K562 (cell line): ENCODE measurements around the gene PRKAG2. TPM values are rescaled to one million over a fixed set of nuclear protein-coding genes. Genes with fewer than 3 reads are reported as not detected.
A peak's percentile ranks its signal among the peaks of the same experiment; 100 is the strongest.

Experiments used
- BRCA1 ChIP-seq, 2 experiments: fragments of 450-650 bp in 1 of 2; sonication (generic) in 1 of 2; formaldehyde crosslinking in 1 of 2; IDR thresholded peaks; 2 replicates each; pipeline versions ENCODE4 v1.5.0 to v1.6.1; 2017 to 2020; ENCODE audit warnings: mild to moderate bottlenecking in 1 of 2, missing genetic modification reagents in 1 of 2
- CREB1 ChIP-seq, 2 experiments: sonication (generic) in 1 of 2; formaldehyde crosslinking in 1 of 2; IDR thresholded peaks; 2 replicates each; pipeline versions ENCODE4 v1.6.1 to v1.8.0; 2012 to 2022; ENCODE audit warnings: inconsistent platforms in 1 of 2, mild to moderate bottlenecking in 1 of 2, missing genetic modification reagents in 1 of 2, moderate library complexity in 1 of 2
- ELF1 ChIP-seq: fragments of 200-800 bp; sonication (Bioruptor generic); IDR thresholded peaks from 2 replicates; pipeline ENCODE4 v1.6.1; 2016; ENCODE audit warnings: missing genetic modification characterization, missing compliant biosample characterization
- ETV6 ChIP-seq, 3 experiments: fragments of 150-350 bp in 1 of 3; sonication (generic) in 1 of 3; formaldehyde crosslinking in 1 of 3; IDR thresholded peaks; 2 replicates each; pipeline versions ENCODE4 v1.6.1 to v1.8.0; 2014 to 2022; ENCODE audit warnings: borderline replicate concordance in 2 of 3, low read depth in 2 of 3, antibody characterized with exemption in 1 of 3, low read length in 1 of 3, mild to moderate bottlenecking in 1 of 3, missing genetic modification reagents in 1 of 3
- GABPA ChIP-seq: fragments of 200-800 bp; sonication (Bioruptor generic); conservative IDR thresholded peaks from 2 replicates; pipeline ENCODE4 v1.6.1; 2016; ENCODE audit warnings: low read depth, missing genetic modification characterization, missing compliant biosample characterization
- GTF2B ChIP-seq: IDR thresholded peaks from 2 replicates; pipeline ENCODE4 v1.6.1; 2011; ENCODE audit not compliant: insufficient read length; ENCODE audit errors: extremely low read depth
- MLLT1 ChIP-seq, 2 experiments: fragments of 450-650 bp; IDR thresholded peaks; 2 replicates each; pipeline ENCODE4 v1.6.1; 2016
- PTRF ChIP-seq: fragments of 450-650 bp; IDR thresholded peaks from 2 replicates; pipeline ENCODE4 v1.6.1; 2016; ENCODE audit warnings: mild to moderate bottlenecking, missing genetic modification characterization, missing compliant biosample characterization
- TCF7 ChIP-seq: sonication (generic); IDR thresholded peaks from 2 replicates; pipeline ENCODE4 v1.6.1; 2016; ENCODE audit warnings: antibody characterized with exemption, borderline replicate concordance
- YBX1 ChIP-seq: fragments of 450-650 bp; IDR thresholded peaks from 2 replicates; pipeline ENCODE4 v1.7.1; 2016; ENCODE audit warnings: mild to moderate bottlenecking
- ZNF311 ChIP-seq: fragments of 250-450 bp; sonication (Bioruptor Pico); IDR thresholded peaks from 2 replicates; pipeline ENCODE4 v1.4.0; 2020; ENCODE audit warnings: mild to moderate bottlenecking, moderate library complexity
- ZNF431 ChIP-seq: sonication (generic); formaldehyde crosslinking; IDR thresholded peaks from 2 replicates; pipeline ENCODE4 v1.8.0; 2022; ENCODE audit warnings: mild to moderate bottlenecking, missing genetic modification reagents
- polyA plus RNA-seq, 8 experiments: library from polyadenylated mRNA; depleted of rRNA in 4 of 8; stranded (reverse) in 5 of 8; unstranded in 3 of 8; fragments of >200 nt; fragmentation: Nextera tagmentation in 2 of 8; fragmentation: Illumina TruSeq in 1 of 8; extraction: Ambion mirVana in 2 of 8; extraction: Trizol in 1 of 8; gene quantifications; 2 replicates each; pipeline versions ENCODE4 v1.2.1 to v1.2.3, GENCODE V29; 2011 to 2014; ENCODE audit warnings: inconsistent platforms in 1 of 8, missing spikeins in 1 of 8
- total RNA-seq, 7 experiments: library from RNA; depleted of rRNA in 6 of 7; stranded (reverse); fragments of >200 nt in 6 of 7; fragmentation: Illumina TruSeq in 2 of 7; extraction: Trizol in 2 of 7; gene quantifications; 2 replicates each; pipeline versions ENCODE4 v1.2.1 to v1.2.3, GENCODE V29; 2011 to 2021; ENCODE audit warnings: low replicate concordance in 1 of 7
- TF ChIP-seq, protein P1 (sequence below), 2 experiments: IDR thresholded peaks in 1 of 2; conservative IDR thresholded peaks in 1 of 2; 2 replicates each; pipeline ENCODE4 v1.6.1; 2016; ENCODE audit warnings: low read depth in 2 of 2, mild to moderate bottlenecking in 1 of 2, missing compliant biosample characterization in 1 of 2, missing genetic modification characterization in 1 of 2, moderate library complexity in 1 of 2
- TF ChIP-seq, protein P2 (sequence below): fragments of 250-450 bp; sonication (Bioruptor Pico); IDR thresholded peaks from 2 replicates; pipeline ENCODE4 v1.5.1; 2021; ENCODE audit warnings: mild to moderate bottlenecking
- TF ChIP-seq, protein P3 (sequence below): sonication (generic); formaldehyde crosslinking; IDR thresholded peaks from 2 replicates; pipeline ENCODE4 v1.8.0; 2022; ENCODE audit warnings: missing genetic modification reagents, mild to moderate bottlenecking, borderline replicate concordance
- TF ChIP-seq, protein P4 (sequence below): fragments of 450-650 bp; IDR thresholded peaks from 2 replicates; pipeline ENCODE4 v1.6.1; 2016

The PRKAG2 gene
- total and polyA plus RNA-seq, 9 of the 15 experiments (the other 6 are each of a cell fraction or from before 2014, with no cell fraction given): 0.99 to 5.6 (median 3.3) TPM

GRCh38 chr7:151677581-151678226, 199.2 kb downstream of the PRKAG2 start (continued):
- TF ChIP-seq, protein P1, sequence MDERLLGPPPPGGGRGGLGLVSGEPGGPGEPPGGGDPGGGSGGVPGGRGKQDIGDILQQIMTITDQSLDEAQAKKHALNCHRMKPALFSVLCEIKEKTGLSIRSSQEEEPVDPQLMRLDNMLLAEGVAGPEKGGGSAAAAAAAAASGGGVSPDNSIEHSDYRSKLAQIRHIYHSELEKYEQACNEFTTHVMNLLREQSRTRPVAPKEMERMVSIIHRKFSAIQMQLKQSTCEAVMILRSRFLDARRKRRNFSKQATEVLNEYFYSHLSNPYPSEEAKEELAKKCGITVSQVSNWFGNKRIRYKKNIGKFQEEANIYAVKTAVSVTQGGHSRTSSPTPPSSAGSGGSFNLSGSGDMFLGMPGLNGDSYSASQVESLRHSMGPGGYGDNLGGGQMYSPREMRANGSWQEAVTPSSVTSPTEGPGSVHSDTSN (CRISPR knock-in tag; IDR thresholded peaks at IDR 0.05; ENCODE audit: low read depth): peak; percentile 24; the same call in 1 of the 2 replicates
- TF ChIP-seq, protein P1 (tag; conservative IDR thresholded peaks at IDR 0.05; ENCODE audit: low read depth): peak; percentile 72
- TF ChIP-seq ZNF311 (no peak), CREB1 (IDR thresholded peaks at IDR 0.05) (no peak), CREB1 (CRISPR knock-in tag; IDR thresholded peaks at IDR 0.05) (no peak), YBX1 (no peak), TCF7 (no peak), MLLT1 (IDR thresholded peaks at IDR 0.05) (0 out of 4 replicates have a peak, but pooled peaks of 1 of the 2 experiments have one; percentile 26), PTRF (no peak), GTF2B (no peak), GABPA (tag) (peak; percentile 19; the same call in 1 of the 2 replicates), ETV6 (IDR thresholded peaks at IDR 0.05; ENCODE audit: borderline replicate concordance in 1 of 2, low read depth in 2 of 2, low read length in 1 of 2) (0 out of 4 replicates have a peak, but pooled peaks of 1 of the 2 experiments have one; percentile 34), ETV6 (CRISPR knock-in tag; IDR thresholded peaks at IDR 0.05; ENCODE audit: borderline replicate concordance) (no peak), ZNF431 (CRISPR knock-in tag) (no peak), BRCA1 (IDR thresholded peaks at IDR 0.05) (no peak), BRCA1 (CRISPR knock-in tag; IDR thresholded peaks at IDR 0.05) (no peak), ELF1 (tag) (0 out of 2 replicates have a peak, but pooled peaks have one; percentile 22)
- TF ChIP-seq, protein P2, sequence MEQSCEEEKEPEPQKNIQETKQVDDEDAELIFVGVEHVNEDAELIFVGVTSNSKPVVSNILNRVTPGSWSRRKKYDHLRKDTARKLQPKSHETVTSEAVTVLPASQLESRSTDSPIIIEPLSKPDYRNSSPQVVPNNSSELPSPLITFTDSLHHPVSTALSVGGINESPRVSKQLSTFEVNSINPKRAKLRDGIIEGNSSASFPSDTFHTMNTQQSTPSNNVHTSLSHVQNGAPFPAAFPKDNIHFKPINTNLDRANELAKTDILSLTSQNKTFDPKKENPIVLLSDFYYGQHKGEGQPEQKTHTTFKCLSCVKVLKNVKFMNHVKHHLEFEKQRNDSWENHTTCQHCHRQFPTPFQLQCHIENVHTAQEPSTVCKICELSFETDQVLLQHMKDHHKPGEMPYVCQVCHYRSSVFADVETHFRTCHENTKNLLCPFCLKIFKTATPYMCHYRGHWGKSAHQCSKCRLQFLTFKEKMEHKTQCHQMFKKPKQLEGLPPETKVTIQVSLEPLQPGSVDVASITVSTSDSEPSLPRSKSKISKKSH (CRISPR knock-in tag): no peak
- TF ChIP-seq, protein P3, sequence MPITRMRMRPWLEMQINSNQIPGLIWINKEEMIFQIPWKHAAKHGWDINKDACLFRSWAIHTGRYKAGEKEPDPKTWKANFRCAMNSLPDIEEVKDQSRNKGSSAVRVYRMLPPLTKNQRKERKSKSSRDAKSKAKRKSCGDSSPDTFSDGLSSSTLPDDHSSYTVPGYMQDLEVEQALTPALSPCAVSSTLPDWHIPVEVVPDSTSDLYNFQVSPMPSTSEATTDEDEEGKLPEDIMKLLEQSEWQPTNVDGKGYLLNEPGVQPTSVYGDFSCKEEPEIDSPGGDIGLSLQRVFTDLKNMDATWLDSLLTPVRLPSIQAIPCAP (CRISPR knock-in tag): no peak
- TF ChIP-seq, protein P4, sequence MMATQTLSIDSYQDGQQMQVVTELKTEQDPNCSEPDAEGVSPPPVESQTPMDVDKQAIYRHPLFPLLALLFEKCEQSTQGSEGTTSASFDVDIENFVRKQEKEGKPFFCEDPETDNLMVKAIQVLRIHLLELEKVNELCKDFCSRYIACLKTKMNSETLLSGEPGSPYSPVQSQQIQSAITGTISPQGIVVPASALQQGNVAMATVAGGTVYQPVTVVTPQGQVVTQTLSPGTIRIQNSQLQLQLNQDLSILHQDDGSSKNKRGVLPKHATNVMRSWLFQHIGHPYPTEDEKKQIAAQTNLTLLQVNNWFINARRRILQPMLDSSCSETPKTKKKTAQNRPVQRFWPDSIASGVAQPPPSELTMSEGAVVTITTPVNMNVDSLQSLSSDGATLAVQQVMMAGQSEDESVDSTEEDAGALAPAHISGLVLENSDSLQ: peak; percentile 88
